Gastroesophageal sphincter (tissue), 3 donors: ENCODE results near the gene NETO2.

Experiments
- POLR2A ChIP-seq, 2 donors: fragments of 450-650 bp; IDR thresholded peaks; one replicate each; pipeline ENCODE4 v1.6.1; 2017; ENCODE audit warnings: antibody characterized with exemption in 2 of 2, mild to moderate bottlenecking in 2 of 2, moderate library complexity in 1 of 2
- POLR2AphosphoS5 ChIP-seq: sonication (generic); formaldehyde crosslinking; IDR thresholded peaks from one replicate; pipeline ENCODE4 v1.6.1; 2017; ENCODE audit warnings: antibody characterized with exemption
- TF ChIP-seq, protein P1 (sequence below), 4 experiments: fragments of 200-600 bp in 2 of 4; fragments of 450-650 bp in 2 of 4; sonication (generic) in 1 of 4; IDR thresholded peaks; one replicate each; pipeline ENCODE4 v1.5.1; 2017 to 2019; ENCODE audit warnings: antibody characterized with exemption in 4 of 4, mild to moderate bottlenecking in 2 of 4, moderate library complexity in 2 of 4

GRCh38 chr16:47053895-47054294, 89.8 kb downstream of the NETO2 start:
- TF ChIP-seq POLR2A (IDR thresholded peaks at IDR 0.05) (no peak), POLR2AphosphoS5 (no peak)
- TF ChIP-seq, protein P1, sequence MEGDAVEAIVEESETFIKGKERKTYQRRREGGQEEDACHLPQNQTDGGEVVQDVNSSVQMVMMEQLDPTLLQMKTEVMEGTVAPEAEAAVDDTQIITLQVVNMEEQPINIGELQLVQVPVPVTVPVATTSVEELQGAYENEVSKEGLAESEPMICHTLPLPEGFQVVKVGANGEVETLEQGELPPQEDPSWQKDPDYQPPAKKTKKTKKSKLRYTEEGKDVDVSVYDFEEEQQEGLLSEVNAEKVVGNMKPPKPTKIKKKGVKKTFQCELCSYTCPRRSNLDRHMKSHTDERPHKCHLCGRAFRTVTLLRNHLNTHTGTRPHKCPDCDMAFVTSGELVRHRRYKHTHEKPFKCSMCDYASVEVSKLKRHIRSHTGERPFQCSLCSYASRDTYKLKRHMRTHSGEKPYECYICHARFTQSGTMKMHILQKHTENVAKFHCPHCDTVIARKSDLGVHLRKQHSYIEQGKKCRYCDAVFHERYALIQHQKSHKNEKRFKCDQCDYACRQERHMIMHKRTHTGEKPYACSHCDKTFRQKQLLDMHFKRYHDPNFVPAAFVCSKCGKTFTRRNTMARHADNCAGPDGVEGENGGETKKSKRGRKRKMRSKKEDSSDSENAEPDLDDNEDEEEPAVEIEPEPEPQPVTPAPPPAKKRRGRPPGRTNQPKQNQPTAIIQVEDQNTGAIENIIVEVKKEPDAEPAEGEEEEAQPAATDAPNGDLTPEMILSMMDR (IDR thresholded peaks at IDR 0.05), result no peak
